HFF-Myc (cell line): ENCODE measurements around the gene ZYX.

Experiments used
- DNase-seq: peaks from one replicate; pipeline ENCODE4 v3.0.0-alpha.2; 2011; ENCODE audit warnings: low read depth; ENCODE audit errors: extremely low read depth
- H3K4me3 ChIP-seq: replicated peaks from 2 replicates; pipeline ENCODE4 v1.5.1; 2011; ENCODE audit warnings: low read depth, mild to moderate bottlenecking, control low read depth, low read length
- CTCF ChIP-seq: IDR thresholded peaks from 2 replicates; pipeline ENCODE4 v1.5.1; 2012; ENCODE audit warnings: mild to moderate bottlenecking, low read depth, low read length, control low read depth; ENCODE audit errors: missing control alignments

Gene ZYX

DNA sequence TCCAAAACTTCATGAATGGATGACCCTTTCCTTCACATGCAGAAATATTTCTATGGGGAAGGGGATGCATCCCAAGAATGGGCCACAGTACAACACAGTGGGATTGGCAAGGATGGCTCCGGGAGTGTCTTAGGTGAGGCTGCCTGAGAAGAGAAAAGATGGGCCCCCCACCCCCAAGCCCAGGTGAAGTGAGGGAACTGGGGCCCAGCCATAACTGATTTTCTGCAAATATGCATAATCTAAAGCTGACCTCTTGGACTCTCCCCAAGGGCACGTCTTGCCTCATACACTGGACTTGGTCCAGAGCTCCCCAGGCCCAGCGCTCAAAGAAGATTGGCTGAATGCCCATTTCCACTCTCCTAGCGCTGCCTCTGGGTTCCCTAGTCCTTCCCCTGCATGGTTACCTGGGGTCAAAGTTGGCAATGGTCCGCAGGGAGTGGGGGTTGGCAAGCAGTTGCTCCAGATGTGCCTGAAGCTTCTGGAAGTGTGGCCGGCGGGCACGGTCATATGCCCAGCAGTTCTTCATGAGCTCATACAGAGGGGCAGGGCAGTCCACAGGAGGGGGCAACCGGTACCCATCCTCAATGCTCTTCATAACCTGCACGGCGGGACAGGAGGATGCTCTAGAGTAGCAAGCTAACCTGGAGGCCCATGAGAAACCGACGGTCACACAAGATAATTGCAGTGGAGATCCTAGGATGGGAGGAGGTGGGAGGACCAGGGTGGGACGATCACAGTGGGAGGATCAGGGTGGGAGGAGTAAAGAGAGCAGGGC is 12.3 kb downstream of the ZYX start:
- no peak for TF ChIP-seq CTCF
- H3K4me3 ChIP-seq: no peak overlapping the region
- no peak for DNase-seq

DNA sequence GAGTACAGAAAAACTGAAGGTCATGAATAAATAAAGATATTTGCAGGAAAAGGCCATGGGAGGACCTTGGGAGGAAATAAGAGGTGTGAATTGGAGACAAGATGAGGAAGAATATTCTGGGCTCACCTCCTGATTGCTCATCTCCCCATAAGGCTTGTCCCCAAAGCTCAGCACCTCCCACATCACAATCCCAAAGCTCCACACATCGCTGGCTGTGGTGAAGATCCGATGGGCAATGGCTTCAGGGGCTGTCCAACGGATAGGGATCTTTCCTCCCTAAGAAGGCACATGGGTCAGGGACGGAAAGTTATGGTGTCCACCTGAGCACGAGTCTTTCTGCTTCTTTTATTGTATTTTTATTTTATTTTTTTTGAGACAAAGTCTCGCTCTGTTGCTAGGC is 12.9 kb downstream of the ZYX start:
- TF ChIP-seq CTCF: no peak
- H3K4me3 ChIP-seq: no peak overlapping the region
- DNase-seq: no peak

DNA sequence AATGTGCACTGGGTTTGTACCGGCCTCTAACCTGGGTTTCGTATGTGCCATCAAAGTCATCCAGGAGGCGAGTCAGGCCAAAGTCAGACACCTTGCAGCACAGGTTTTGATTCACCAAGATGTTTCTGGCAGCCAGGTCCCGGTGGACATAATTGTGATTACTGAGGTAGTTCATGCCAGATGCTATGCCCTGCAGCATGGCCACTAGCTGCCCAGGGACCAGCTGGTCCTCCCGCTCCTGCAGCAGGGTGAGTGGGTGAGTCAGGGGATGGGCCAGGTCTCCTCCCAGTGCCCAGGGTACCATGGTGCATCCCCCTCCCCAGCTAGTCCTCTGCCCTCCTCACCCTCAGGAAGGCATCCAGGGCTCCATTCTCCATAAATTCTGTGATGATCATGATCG is 13.6 kb downstream of the ZYX start:
- TF ChIP-seq CTCF: no peak
- no peak for DNase-seq
- H3K4me3 ChIP-seq: no peak overlapping the region

- DNase-seq: no peak
- TF ChIP-seq CTCF: peak; percentile 8
- H3K4me3 ChIP-seq: no peak overlapping the region
Observed at GRCh38 chr7:143395187-143396149, 14.3 kb downstream of the ZYX start.

DNA sequence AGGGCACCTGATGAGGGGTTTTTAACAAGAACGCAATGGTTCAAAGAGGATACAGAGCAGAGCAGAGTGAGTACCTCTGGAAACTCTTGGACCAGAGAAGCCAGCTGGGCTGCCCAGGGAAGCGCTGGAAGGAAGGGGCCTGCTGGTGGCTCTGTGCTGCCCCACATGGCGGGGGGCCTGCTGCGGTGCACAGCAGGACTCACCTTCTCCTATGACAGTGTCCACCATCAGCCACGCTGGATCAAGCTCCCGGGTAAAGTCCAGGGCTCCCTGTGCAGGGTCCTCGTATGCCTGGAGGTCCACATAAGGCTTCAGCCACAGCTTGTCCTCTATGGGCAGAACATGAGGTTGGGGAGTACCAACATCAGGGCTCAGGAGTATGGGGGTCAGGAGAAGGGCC is 15.0 kb downstream of the ZYX start:
- DNase-seq: no peak
- TF ChIP-seq CTCF: no peak
- no peak overlapping the region for H3K4me3 ChIP-seq

DNA sequence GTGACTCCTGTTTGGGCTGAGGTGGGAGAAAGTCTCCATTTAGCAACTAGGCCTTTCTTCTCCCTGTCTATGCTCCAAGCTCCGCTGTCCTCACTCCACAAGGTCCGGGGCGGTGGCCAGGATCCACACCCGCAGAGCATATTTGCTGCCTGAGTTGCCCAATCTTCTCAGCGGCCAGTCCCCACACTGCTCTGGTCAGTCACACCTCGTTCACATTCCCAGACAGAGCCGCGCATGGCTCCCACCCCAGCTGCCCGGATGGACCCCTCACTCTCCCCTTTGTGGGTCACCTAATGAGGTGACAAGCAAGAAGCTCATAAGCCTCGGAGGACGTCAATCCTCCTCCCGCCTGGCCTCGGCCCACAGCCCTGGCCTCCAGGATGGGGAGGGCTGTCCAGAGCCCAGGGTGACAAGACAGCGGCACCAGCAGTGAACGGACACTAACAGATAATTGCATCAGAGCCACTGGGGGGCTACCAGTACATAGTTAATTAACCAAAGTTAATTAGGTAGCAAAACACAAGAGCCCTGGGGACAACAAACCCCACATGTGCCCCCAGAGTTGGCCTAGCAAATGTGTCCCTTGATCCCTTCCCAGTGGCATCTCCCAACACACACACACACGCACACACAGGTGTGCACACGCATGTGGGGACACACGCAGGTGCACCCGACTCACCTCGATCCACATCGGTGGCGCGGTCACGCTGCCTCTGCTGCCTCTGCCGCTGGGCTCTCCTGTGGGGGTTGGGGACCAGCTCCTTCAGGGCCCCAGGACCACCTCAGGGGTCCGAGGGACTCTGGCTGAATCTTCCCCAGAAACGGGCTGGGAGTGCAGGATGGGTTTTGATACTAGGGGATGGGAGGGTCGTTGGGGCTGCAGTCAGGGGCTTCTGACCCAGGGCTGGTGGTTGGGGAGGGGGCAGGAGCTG is 15.7 kb downstream of the ZYX start:
- TF ChIP-seq CTCF: no peak
- no peak for DNase-seq
- no peak overlapping the region for H3K4me3 ChIP-seq
